ENCODE measurements around the gene FURIN. TPM values are rescaled to one million over a fixed set of nuclear protein-coding genes. Genes with fewer than 3 reads are reported as not detected.

FURIN gene
- total RNA-seq, 1 experiment from 2014 or later = 62.0 TPM

DNA sequence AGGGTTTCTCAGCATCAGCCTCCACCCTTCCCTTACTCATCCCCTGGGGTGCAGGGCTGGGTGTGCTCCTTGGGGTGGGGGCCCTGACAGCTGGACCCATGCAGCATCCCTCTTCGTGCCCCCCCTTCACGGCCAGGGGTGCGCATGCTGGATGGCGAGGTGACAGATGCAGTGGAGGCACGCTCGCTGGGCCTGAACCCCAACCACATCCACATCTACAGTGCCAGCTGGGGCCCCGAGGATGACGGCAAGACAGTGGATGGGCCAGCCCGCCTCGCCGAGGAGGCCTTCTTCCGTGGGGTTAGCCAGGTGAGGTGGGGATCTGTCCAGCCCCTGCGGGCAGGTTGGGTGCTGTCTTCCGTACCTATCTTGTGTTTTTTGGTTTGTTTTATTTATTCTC, 9.6 kb downstream of the FURIN start:
- peaks cover 17% of the 10 kb centered on the region for H3K4me1 ChIP-seq (ENCODE audit: control insufficient read depth, insufficient read depth, low read length)
- ATAC-seq (no peak), DNase-seq (ENCODE audit: low read depth, low spot score) (no peak)
- no peaks in the 10 kb centered on the region for H3K27me3 ChIP-seq (ENCODE audit: control insufficient read depth, insufficient read depth, low read length)
- POLR2A ChIA-PET = no interaction called here
- H3K4me3 ChIP-seq (ENCODE audit: low read depth in 2 of 2, low read length in 2 of 2) = no peak overlapping the region
- H3K36me3 ChIP-seq (ENCODE audit: control insufficient read depth, insufficient read depth, low read length) = peaks cover 3% of the 10 kb centered on the region; the same call in 1 of the 2 replicates
- CTCF ChIA-PET = no interaction called here
- in situ Hi-C loops (cut with HindIII; ENCODE audit: low pct_unique_long_range_greater_than_20kb, low sequenced_read_pairs) (no loop called here), intact Hi-C loops (cut with micrococcal nuclease; ENCODE audit: unreplicated experiment) (no loop called here)
- TF ChIP-seq TCF7L2 (IDR thresholded peaks at IDR 0.05; ENCODE audit: low read depth, low read length) (no peak), SIN3A (IDR thresholded peaks at IDR 0.05; ENCODE audit: borderline replicate concordance, insufficient read depth, low read depth, low read length) (no peak), POLR2AphosphoS5 (IDR thresholded peaks at IDR 0.05; ENCODE audit: low read depth, low read length) (no peak), CTCF (IDR thresholded peaks at IDR 0.05) (no peak)
- TF ChIP-seq, protein P1, sequence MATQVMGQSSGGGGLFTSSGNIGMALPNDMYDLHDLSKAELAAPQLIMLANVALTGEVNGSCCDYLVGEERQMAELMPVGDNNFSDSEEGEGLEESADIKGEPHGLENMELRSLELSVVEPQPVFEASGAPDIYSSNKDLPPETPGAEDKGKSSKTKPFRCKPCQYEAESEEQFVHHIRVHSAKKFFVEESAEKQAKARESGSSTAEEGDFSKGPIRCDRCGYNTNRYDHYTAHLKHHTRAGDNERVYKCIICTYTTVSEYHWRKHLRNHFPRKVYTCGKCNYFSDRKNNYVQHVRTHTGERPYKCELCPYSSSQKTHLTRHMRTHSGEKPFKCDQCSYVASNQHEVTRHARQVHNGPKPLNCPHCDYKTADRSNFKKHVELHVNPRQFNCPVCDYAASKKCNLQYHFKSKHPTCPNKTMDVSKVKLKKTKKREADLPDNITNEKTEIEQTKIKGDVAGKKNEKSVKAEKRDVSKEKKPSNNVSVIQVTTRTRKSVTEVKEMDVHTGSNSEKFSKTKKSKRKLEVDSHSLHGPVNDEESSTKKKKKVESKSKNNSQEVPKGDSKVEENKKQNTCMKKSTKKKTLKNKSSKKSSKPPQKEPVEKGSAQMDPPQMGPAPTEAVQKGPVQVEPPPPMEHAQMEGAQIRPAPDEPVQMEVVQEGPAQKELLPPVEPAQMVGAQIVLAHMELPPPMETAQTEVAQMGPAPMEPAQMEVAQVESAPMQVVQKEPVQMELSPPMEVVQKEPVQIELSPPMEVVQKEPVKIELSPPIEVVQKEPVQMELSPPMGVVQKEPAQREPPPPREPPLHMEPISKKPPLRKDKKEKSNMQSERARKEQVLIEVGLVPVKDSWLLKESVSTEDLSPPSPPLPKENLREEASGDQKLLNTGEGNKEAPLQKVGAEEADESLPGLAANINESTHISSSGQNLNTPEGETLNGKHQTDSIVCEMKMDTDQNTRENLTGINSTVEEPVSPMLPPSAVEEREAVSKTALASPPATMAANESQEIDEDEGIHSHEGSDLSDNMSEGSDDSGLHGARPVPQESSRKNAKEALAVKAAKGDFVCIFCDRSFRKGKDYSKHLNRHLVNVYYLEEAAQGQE (IDR thresholded peaks at IDR 0.05; ENCODE audit: insufficient read depth in 1 of 2, low read depth in 2 of 2, low read length in 1 of 2) = no peak
- H3K27ac ChIP-seq (ENCODE audit: low read length) = no peak overlapping the region
- no TSS peak for BruUV-seq (replicated peaks)
- no peaks in the 10 kb centered on the region for H3K9me3 ChIP-seq (ENCODE audit: control insufficient read depth, insufficient read depth, low read depth, low read length)

- H3K27me3 ChIP-seq (ENCODE audit: control insufficient read depth, insufficient read depth, low read length) = no peaks in the 10 kb centered on the region
- peaks cover 3% of the 10 kb centered on the region; the same call in 1 of the 2 replicates for H3K36me3 ChIP-seq (ENCODE audit: control insufficient read depth, insufficient read depth, low read length)
- H3K9me3 ChIP-seq (ENCODE audit: control insufficient read depth, insufficient read depth, low read depth, low read length) = no peaks in the 10 kb centered on the region
- ATAC-seq (no peak), DNase-seq (ENCODE audit: low read depth, low spot score) (no peak)
- intact Hi-C loops (cut with micrococcal nuclease; ENCODE audit: unreplicated experiment) = no loop called here
- BruUV-seq (replicated peaks) = no TSS peak
- peaks cover 11% of the 10 kb centered on the region for H3K4me1 ChIP-seq (ENCODE audit: control insufficient read depth, insufficient read depth, low read length)
- no peak overlapping the region for H3K4me3 ChIP-seq (ENCODE audit: low read depth in 2 of 2, low read length in 2 of 2)
- in situ Hi-C loops (cut with HindIII; ENCODE audit: low pct_unique_long_range_greater_than_20kb, low sequenced_read_pairs) = no loop called here
- ChIA-PET POLR2A (no interaction called here), CTCF (no interaction called here)
- no peak overlapping the region for H3K27ac ChIP-seq (ENCODE audit: low read length)
- TF ChIP-seq SIN3A (IDR thresholded peaks at IDR 0.05; ENCODE audit: borderline replicate concordance, insufficient read depth, low read depth, low read length) (no peak), TCF7L2 (IDR thresholded peaks at IDR 0.05; ENCODE audit: low read depth, low read length) (no peak), POLR2AphosphoS5 (IDR thresholded peaks at IDR 0.05; ENCODE audit: low read depth, low read length) (no peak), CTCF (IDR thresholded peaks at IDR 0.05) (no peak)
- TF ChIP-seq, protein P1 (IDR thresholded peaks at IDR 0.05; ENCODE audit: insufficient read depth in 1 of 2, low read depth in 2 of 2, low read length in 1 of 2) = no peak
Observed at GRCh38 chr15:90878660-90879059, 10.3 kb downstream of the FURIN start.
